NCI-H748 (cell line): ENCODE data around the gene HSF5.
"Not testable (repeated sequence)": the region's sequence is repeated elsewhere in the genome, so short reads cannot be mapped to it uniquely, and the experiment has no call there.

Source experiments
- DNase-seq: peaks from one replicate; lab custom pipeline; 2025; ENCODE audit not compliant: unreplicated experiment; lab: John Stamatoyannopoulos, UW

Gene HSF5

GRCh38 chr17:58517378-58517927 lies 29.2 kb upstream of the HSF5 start:
- DNase-seq = no peak

- no peak for DNase-seq
Measured at GRCh38 chr17:58516644-58517377, 28.6 kb upstream of the HSF5 start.

- no peak for DNase-seq
Measured at GRCh38 chr17:58515286-58515685, 27.1 kb upstream of the HSF5 start.

GRCh38 chr17:58514770-58515157 lies 26.6 kb upstream of the HSF5 start:
- DNase-seq = no peak

GRCh38 chr17:58513965-58514769 lies 26.0 kb upstream of the HSF5 start, which contains the start of gene MTMR4:
Gene MTMR4, minus strand, starts transcription at chr17:58514638. Its CDS starts 231 bp downstream, at chr17:58514407.
- peak; percentile 93 for DNase-seq

GRCh38 chr17:58513267-58513964 lies 25.2 kb upstream of the HSF5 start:
- peak; percentile 47 for DNase-seq

GRCh38 chr17:58510075-58510474 lies 21.9 kb upstream of the HSF5 start:
- no peak for DNase-seq

- no peak for DNase-seq
Measured at GRCh38 chr17:58508341-58509067, 20.3 kb upstream of the HSF5 start.

- DNase-seq = no peak
Measured at GRCh38 chr17:58507123-58507634, 19.0 kb upstream of the HSF5 start.

GRCh38 chr17:58506354-58507080 lies 18.3 kb upstream of the HSF5 start:
- DNase-seq = no peak

- no peak for DNase-seq
Measured at GRCh38 chr17:58504826-58505351, 16.7 kb upstream of the HSF5 start.

GRCh38 chr17:58503866-58504265 lies 15.7 kb upstream of the HSF5 start:
- DNase-seq = no peak

GRCh38 chr17:58503134-58503533 lies 14.9 kb upstream of the HSF5 start:
- DNase-seq = not testable (repeated sequence)

GRCh38 chr17:58501451-58501850 lies 13.2 kb upstream of the HSF5 start:
- DNase-seq = no peak

GRCh38 chr17:58498177-58498828 lies 10.1 kb upstream of the HSF5 start:
- DNase-seq = no peak

- no peak for DNase-seq
Measured at GRCh38 chr17:58493506-58493905, 5.3 kb upstream of the HSF5 start.

GRCh38 chr17:58492238-58493121 lies 4.3 kb upstream of the HSF5 start:
- no peak for DNase-seq

- no peak for DNase-seq
Measured at GRCh38 chr17:58491510-58492045, 3.4 kb upstream of the HSF5 start.
